Amniotic epithelial cell (primary cell): Measurements from ENCODE around the gene SCAND1.
A peak's percentile ranks its signal among the peaks of the same experiment; 100 is the strongest.
"Not testable (repeated sequence)": the region's sequence is repeated elsewhere in the genome, so short reads cannot be mapped to it uniquely, and the experiment has no call there.

Experiments used
- DNase-seq: peaks from one replicate; pipeline ENCODE4 v3.0.0-alpha.2; 2010; ENCODE audit warnings: low read depth

The SCAND1 gene

GRCh38 chr20:35954200-35954906, at the start of gene SCAND1:
TSS of gene SCAND1 (minus strand) at chr20:35954502. CDS start at chr20:35954284, 218 bp downstream.
- peak; percentile 96 for DNase-seq

- DNase-seq = peak; percentile 50
Measured at GRCh38 chr20:36004045-36004444, 49.7 kb upstream of the SCAND1 start.

- DNase-seq = no peak
Measured at GRCh38 chr20:36002855-36003254, 48.6 kb upstream of the SCAND1 start.

- not testable (repeated sequence) for DNase-seq
Measured at GRCh38 chr20:36001331-36001730, 47.0 kb upstream of the SCAND1 start.

- DNase-seq = not testable (repeated sequence)
Measured at GRCh38 chr20:35996492-35996891, 42.2 kb upstream of the SCAND1 start.

GRCh38 chr20:35994994-35995453, 40.7 kb upstream of the SCAND1 start:
- DNase-seq = peak; percentile 76

GRCh38 chr20:35992713-35993335, 38.5 kb upstream of the SCAND1 start:
- DNase-seq = peak; percentile 47

GRCh38 chr20:35991142-35991771, 37.0 kb upstream of the SCAND1 start:
- DNase-seq = peak; percentile 31

- DNase-seq = peak; percentile 67
Measured at GRCh38 chr20:35988910-35989463, 34.7 kb upstream of the SCAND1 start.

GRCh38 chr20:35985806-35986205, 31.5 kb upstream of the SCAND1 start:
- no peak for DNase-seq

GRCh38 chr20:35984382-35984781, 30.1 kb upstream of the SCAND1 start:
- DNase-seq = no peak

- no peak for DNase-seq
Measured at GRCh38 chr20:35981969-35982368, 27.7 kb upstream of the SCAND1 start.

GRCh38 chr20:35979544-35979943, 25.2 kb upstream of the SCAND1 start:
- DNase-seq = no peak

- peak; percentile 70 for DNase-seq
Measured at GRCh38 chr20:35978041-35978513, 23.8 kb upstream of the SCAND1 start.

GRCh38 chr20:35975576-35976373, 21.5 kb upstream of the SCAND1 start:
- DNase-seq = no peak

- peak; percentile 5 for DNase-seq
Measured at GRCh38 chr20:35974256-35974655, 20.0 kb upstream of the SCAND1 start.

- no peak for DNase-seq
Measured at GRCh38 chr20:35972462-35972861, 18.2 kb upstream of the SCAND1 start.

- no peak for DNase-seq
Measured at GRCh38 chr20:35971981-35972380, 17.7 kb upstream of the SCAND1 start.

- peak; percentile 9 for DNase-seq
Measured at GRCh38 chr20:35968930-35969329, 14.6 kb upstream of the SCAND1 start.

GRCh38 chr20:35967979-35968640, 13.8 kb upstream of the SCAND1 start, which contains the start of gene CNBD2:
TSS of gene CNBD2 (plus strand) at chr20:35968590. CDS start at chr20:35968763, 173 bp downstream.
- DNase-seq = no peak

- DNase-seq = peak; percentile 16
Measured at GRCh38 chr20:35963878-35964277, 9.6 kb upstream of the SCAND1 start.
